Right ventricle myocardium inferior (tissue), 1 donor: ENCODE measurements around the gene CEP43. TPM values are rescaled to one million over a fixed set of nuclear protein-coding genes. Genes with fewer than 3 reads are reported as not detected.

Experiments used
- ATAC-seq: fragments of 200-7000 bp; cut with Tn5 transposase; one replicate; pipeline ENCODE4 v1.9.1; 2020; ENCODE audit warnings: mild to moderate bottlenecking, moderate library complexity
- DNase-seq: peaks from one replicate; pipeline ENCODE4 v3.0.0; 2021; ENCODE audit errors: missing footprints
- intact Hi-C: fragments of 100-400 bp; cut with DNase I; formaldehyde crosslinking; loops from one replicate; pipeline ENCODE4 v1.11.0; 2022
- total RNA-seq: library from RNA; stranded (reverse); fragmentation: NEBNext Ultra II Directional; extraction: Animal tissue kit (Norgen Biotek cat#: 25700); gene quantifications from one replicate; pipeline ENCODE4 v1.2.1, GENCODE V29; 2021
- donor health status: DM: no; HTN: yes; CAD: no; lungs with severe emphysema.

The CEP43 gene
- total RNA-seq, 1 donor from 2014 or later: 10.8 TPM

- no peak for DNase-seq
- no peak for ATAC-seq
- intact Hi-C loops: loop anchor here (10.0 kb wide), 1 partner anchor 334 kb away; the partner anchor contains the start of gene RPS6KA2
Measured at GRCh38 chr6:166958926-166959861, 40.0 kb upstream of the CEP43 start.

- intact Hi-C loops: loop anchor here (10.0 kb wide), 1 partner anchor 335 kb away; the partner anchor contains the start of gene RPS6KA2
- ATAC-seq: no peak
Measured at GRCh38 chr6:166959911-166960608, 39.1 kb upstream of the CEP43 start.

GRCh38 chr6:166960609-166960978 lies 38.6 kb upstream of the CEP43 start:
- ATAC-seq (no peak), DNase-seq (no peak)
- intact Hi-C loops: no loop called here

More at GRCh38 chr6:166959911-166960608, 39.1 kb upstream of the CEP43 start:
- DNase-seq: no peak

GRCh38 chr6:166966268-166966667 lies 32.9 kb upstream of the CEP43 start:
- DNase-seq (no peak), ATAC-seq (no peak)
- intact Hi-C loops: no loop called here

GRCh38 chr6:166969390-166970002 lies 29.7 kb upstream of the CEP43 start:
- no peak for DNase-seq
- intact Hi-C loops: no loop called here
- ATAC-seq: no peak

- ATAC-seq: no peak
- DNase-seq: no peak
- intact Hi-C loops: no loop called here
Measured at GRCh38 chr6:166970091-166970490, 29.1 kb upstream of the CEP43 start.

GRCh38 chr6:166970776-166971175 lies 28.4 kb upstream of the CEP43 start:
- ATAC-seq (no peak), DNase-seq (no peak)
- intact Hi-C loops: no loop called here

GRCh38 chr6:166971271-166971670 lies 27.9 kb upstream of the CEP43 start:
- DNase-seq: no peak
- intact Hi-C loops: no loop called here
- no peak for ATAC-seq

GRCh38 chr6:166972101-166972500 lies 27.1 kb upstream of the CEP43 start:
- no peak for ATAC-seq
- intact Hi-C loops: no loop called here

GRCh38 chr6:166976636-166977035 lies 22.6 kb upstream of the CEP43 start:
- ATAC-seq (no peak), DNase-seq (no peak)
- intact Hi-C loops: no loop called here

More at GRCh38 chr6:166972101-166972500, 27.1 kb upstream of the CEP43 start:
- no peak for DNase-seq

GRCh38 chr6:166977621-166978525 lies 21.3 kb upstream of the CEP43 start:
- ATAC-seq: no peak
- intact Hi-C loops: no loop called here
- no peak for DNase-seq

- intact Hi-C loops: no loop called here
- ATAC-seq (no peak), DNase-seq (no peak)
Measured at GRCh38 chr6:166980738-166981137, 18.5 kb upstream of the CEP43 start.

- no peak for DNase-seq
- no peak for ATAC-seq
- intact Hi-C loops: no loop called here
Measured at GRCh38 chr6:166987448-166987847, 11.7 kb upstream of the CEP43 start.

GRCh38 chr6:166987930-166988329 lies 11.3 kb upstream of the CEP43 start:
- no peak for ATAC-seq
- intact Hi-C loops: loop anchor here (2.0 kb wide), 1 partner anchor 201 kb away; no protein-coding TSS in a partner anchor
- DNase-seq: no peak

- intact Hi-C loops: loop anchor here (2.0 kb wide), 1 partner anchor 202 kb away; no protein-coding TSS in a partner anchor
- DNase-seq: no peak
- no peak for ATAC-seq
Measured at GRCh38 chr6:166988674-166989201, 10.5 kb upstream of the CEP43 start.

GRCh38 chr6:166989427-166990032 lies 9.7 kb upstream of the CEP43 start:
- ATAC-seq: no peak
- intact Hi-C loops: loop anchor here (2.0 kb wide), 1 partner anchor 203 kb away; no protein-coding TSS in a partner anchor
- DNase-seq: no peak

GRCh38 chr6:166996406-166996805 lies 2.8 kb upstream of the CEP43 start:
- ATAC-seq (no peak), DNase-seq (no peak)
- intact Hi-C loops: loop anchor here (5.0 kb wide), 1 partner anchor 219 kb away; no protein-coding TSS in a partner anchor
